ENCODE results near the gene YIPF4. TPM values are rescaled to one million over a fixed set of nuclear protein-coding genes. Genes with fewer than 3 reads are reported as not detected.

Gene YIPF4
- total RNA-seq (40.1 and 45.0 TPM in 2 replicates), polyA plus RNA-seq (4.4 and 8.6 TPM in 2 replicates), polyA minus RNA-seq (6.0 and 6.5 TPM in 2 replicates), Bru-seq, nascent RNA (percentile 80 among the genes with signal in this experiment), BruChase-seq, experiment 1, labeled RNA remaining after a 6-hour chase (percentile 81 among the genes with signal in this experiment), BruChase-seq, experiment 2, labeled RNA remaining after a 2-hour chase (percentile 84 among the genes with signal in this experiment)
- 7.0 and 7.6 TPM in 2 replicates for polyA plus RNA-seq (2011; cell fraction: cytosol; rRNA removed)
- polyA plus RNA-seq (2011; cell fraction: nucleus; rRNA removed): 4.4 TPM in 2 replicates
- 35.7 and 41.6 TPM in 2 replicates for polyA plus RNA-seq (2012)
- polyA minus RNA-seq (2011; cell fraction: cytosol; rRNA and poly(A)+ RNA removed): 8.1 TPM
- 7.7 and 9.8 TPM in 2 replicates for polyA minus RNA-seq (2011; cell fraction: nucleus; rRNA and poly(A)+ RNA removed)
- long read RNA-seq, full-length matches to known transcripts: 115 of 138 reads
- long read RNA-seq, partial matches to known transcripts: 4 of 138 reads
- long read RNA-seq, other reads (novel, unspliced or antisense): 19 of 138 reads

DNA sequence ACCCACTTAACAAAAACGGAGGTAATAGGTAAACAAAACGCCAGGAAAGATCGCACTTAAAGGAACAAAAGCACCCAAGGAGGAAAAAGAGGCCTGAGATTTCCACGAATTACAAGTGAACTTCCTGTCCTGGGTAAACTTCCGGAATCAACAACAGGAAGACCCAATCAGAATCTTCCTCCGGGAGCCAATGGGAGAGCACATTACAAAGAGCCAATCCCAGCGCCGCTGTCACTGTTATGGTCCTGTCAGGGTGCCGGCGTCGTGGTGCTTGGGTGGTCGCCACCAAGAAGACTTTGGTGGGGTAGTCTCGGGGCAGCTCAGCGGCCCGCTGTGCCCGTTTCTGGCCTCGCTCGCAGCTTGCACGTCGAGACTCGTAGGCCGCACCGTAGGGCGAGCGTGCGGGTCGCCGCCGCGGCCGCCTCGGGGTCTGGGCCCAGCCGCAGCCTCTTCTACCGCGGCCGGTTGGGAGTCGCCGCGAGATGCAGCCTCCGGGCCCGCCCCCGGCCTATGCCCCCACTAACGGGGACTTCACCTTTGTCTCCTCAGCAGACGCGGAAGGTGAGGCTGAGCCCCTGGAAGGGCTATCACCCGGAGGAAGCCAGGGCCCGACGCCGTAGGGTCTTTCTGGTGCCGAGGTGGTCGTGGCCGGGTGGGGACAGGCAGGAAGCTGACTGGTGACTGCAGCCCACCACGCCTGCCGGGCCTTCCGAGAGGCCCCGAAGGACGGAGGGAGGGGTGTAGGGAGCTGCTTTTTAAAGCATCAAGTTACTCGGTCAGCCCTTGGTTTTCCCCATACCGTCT lies at the start of gene YIPF4:
Gene YIPF4, plus strand, starts transcription at position 231 of the 804 bp plus-strand sequence. Its CDS starts 252 bp downstream, at position 483.
- DNase-seq (ENCODE audit: low read depth, low spot score) (peak; percentile 97), FAIRE-seq (peak; percentile 95)
- intact Hi-C loops (cut with micrococcal nuclease) (loop anchor here (1.0 to 5.0 kb wide), 3 partner anchors 79 to 216 kb away; partner anchors contain the start of genes BIRC6 and SPAST), dilution Hi-C loops (cut with MboI; ENCODE audit: extremely low pct_ligation_motif_present, low sequenced_read_pairs) (no loop called here)
- CTCF ChIA-PET: interaction anchor here (1.1 kb wide), 1 partner anchor 10 kb away, joined by 4 read pairs; no protein-coding TSS in a partner anchor
- H3K4me2 ChIP-seq (ENCODE audit: insufficient read depth, low read length): peak within 1 kb of the TSS; percentile 96
- BruUV-seq (replicated peaks): no TSS peak
- no peaks in the 10 kb centered on the region for H3K36me3 ChIP-seq (ENCODE audit: control insufficient read depth in 2 of 2, extremely low read depth in 1 of 2, insufficient read depth in 2 of 2, low read length in 2 of 2)
- peaks cover 11% of the 10 kb centered on the region for H3K4me1 ChIP-seq (ENCODE audit: control insufficient read depth, extremely low read depth, insufficient read depth, low read length)
- H3K27me3 ChIP-seq (ENCODE audit: control insufficient read depth in 2 of 2, insufficient read depth in 2 of 2, low read length in 2 of 2): peaks cover 0 to 2% of the 10 kb centered on the region in 2 experiments
- POLR2A ChIA-PET: no interaction called here
- H3K9me1 ChIP-seq (replicated peaks; ENCODE audit: control insufficient read depth, extremely low read depth, insufficient read depth, low read length): no peaks in the 10 kb centered on the region
- H3K9me3 ChIP-seq (replicated peaks; ENCODE audit: control insufficient read depth, insufficient read depth, low read length): no peaks in the 10 kb centered on the region
- peak within 1 kb of the TSS; percentile 86 to 94 (median 88) for H3K4me3 ChIP-seq (replicated peaks in 1 of 3; ENCODE audit: insufficient read depth in 1 of 3, low read depth in 1 of 3, low read length in 3 of 3)
- no peaks in the 10 kb centered on the region for H4K20me1 ChIP-seq (replicated peaks; ENCODE audit: control insufficient read depth, extremely low read depth, insufficient read depth, low read length)
- peaks cover 30% of the 10 kb centered on the region for H3K79me2 ChIP-seq (ENCODE audit: control insufficient read depth, insufficient read depth, low read length)
- H2AFZ ChIP-seq (ENCODE audit: low read depth, low read length): peak within 1 kb of the TSS; percentile 93
- H3K9ac ChIP-seq (replicated peaks; ENCODE audit: extremely low read depth, insufficient read depth, low read length): peak within 1 kb of the TSS; percentile 97
- H3K27ac ChIP-seq (ENCODE audit: insufficient read depth, low read depth, low read length): peak within 1 kb of the TSS; percentile 80
- TF ChIP-seq MYC (IDR thresholded peaks at IDR 0.05; ENCODE audit: low read depth, low read length) (no peak), POLR2A (IDR thresholded peaks at IDR 0.05; ENCODE audit: low read depth, low read length) (peak; percentile 69)
- TF ChIP-seq, protein P1, sequence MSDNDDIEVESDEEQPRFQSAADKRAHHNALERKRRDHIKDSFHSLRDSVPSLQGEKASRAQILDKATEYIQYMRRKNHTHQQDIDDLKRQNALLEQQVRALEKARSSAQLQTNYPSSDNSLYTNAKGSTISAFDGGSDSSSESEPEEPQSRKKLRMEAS (IDR thresholded peaks at IDR 0.05; ENCODE audit: insufficient read depth, insufficient read length): peak; percentile 16

DNA sequence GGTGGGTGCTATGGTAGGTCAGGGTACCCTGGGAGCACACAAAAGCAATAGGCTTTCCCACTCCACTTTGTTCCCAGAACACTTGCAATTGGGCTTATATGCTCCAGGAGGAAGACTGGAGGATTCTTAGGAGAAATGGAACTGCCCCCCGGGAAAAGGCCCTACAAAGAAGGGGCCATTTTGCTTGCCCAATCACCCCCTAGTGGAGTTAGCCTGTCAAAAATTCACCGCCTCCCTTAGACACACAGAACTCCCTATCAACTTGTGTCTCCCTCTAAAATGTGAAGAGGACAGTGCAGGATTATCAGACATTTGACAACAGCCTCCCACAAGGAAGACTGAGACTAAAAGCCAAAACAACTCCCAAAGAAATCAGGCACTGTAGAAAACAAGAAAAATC lies 49.5 kb upstream of the YIPF4 start:
- CTCF ChIA-PET: interaction anchor here (1.3 to 1.8 kb wide), 2 partner anchors 10 to 15 kb away, joined by 3 to 6 read pairs; no protein-coding TSS in a partner anchor
- DNase-seq (ENCODE audit: low read depth, low spot score) (no peak), FAIRE-seq (no peak)
- H3K4me1 ChIP-seq (ENCODE audit: control insufficient read depth, extremely low read depth, insufficient read depth, low read length): no peaks in the 10 kb centered on the region
- no peak overlapping the region for H3K4me3 ChIP-seq (replicated peaks in 1 of 3; ENCODE audit: insufficient read depth in 1 of 3, low read depth in 1 of 3, low read length in 3 of 3)
- intact Hi-C loops (cut with micrococcal nuclease): no loop called here
- no peaks in the 10 kb centered on the region for H3K9me3 ChIP-seq (replicated peaks; ENCODE audit: control insufficient read depth, insufficient read depth, low read length)
- H3K79me2 ChIP-seq (ENCODE audit: control insufficient read depth, insufficient read depth, low read length): no peaks in the 10 kb centered on the region
- dilution Hi-C loops (cut with MboI; ENCODE audit: extremely low pct_ligation_motif_present, low sequenced_read_pairs): no loop called here
- POLR2A ChIA-PET: no interaction called here
- no peaks in the 10 kb centered on the region for H4K20me1 ChIP-seq (replicated peaks; ENCODE audit: control insufficient read depth, extremely low read depth, insufficient read depth, low read length)
- no peak overlapping the region for H3K27ac ChIP-seq (ENCODE audit: insufficient read depth, low read depth, low read length)
- H3K27me3 ChIP-seq (ENCODE audit: control insufficient read depth in 2 of 2, insufficient read depth in 2 of 2, low read length in 2 of 2): no peaks in the 10 kb centered on the region
- no peaks in the 10 kb centered on the region for H3K36me3 ChIP-seq (ENCODE audit: control insufficient read depth in 2 of 2, extremely low read depth in 1 of 2, insufficient read depth in 2 of 2, low read length in 2 of 2)
- H2AFZ ChIP-seq (ENCODE audit: low read depth, low read length): no peak overlapping the region
- H3K9me1 ChIP-seq (replicated peaks; ENCODE audit: control insufficient read depth, extremely low read depth, insufficient read depth, low read length): no peaks in the 10 kb centered on the region
- no peak overlapping the region for H3K9ac ChIP-seq (replicated peaks; ENCODE audit: extremely low read depth, insufficient read depth, low read length)
- BruUV-seq (replicated peaks): no TSS peak
- H3K4me2 ChIP-seq (ENCODE audit: insufficient read depth, low read length): no peak overlapping the region
- TF ChIP-seq, protein P1 (IDR thresholded peaks at IDR 0.05; ENCODE audit: insufficient read depth, insufficient read length): no peak
- no peak for TF ChIP-seq POLR2AphosphoS5 (IDR thresholded peaks at IDR 0.05; ENCODE audit: insufficient read depth, low read depth, low read length)
- TF ChIP-seq MYC (IDR thresholded peaks at IDR 0.05; ENCODE audit: low read depth, low read length): no peak
- no peak for TF ChIP-seq EZH2 (IDR thresholded peaks at IDR 0.05; ENCODE audit: borderline replicate concordance, low read depth, low read length, severe bottlenecking)
- TF ChIP-seq, protein P2, sequence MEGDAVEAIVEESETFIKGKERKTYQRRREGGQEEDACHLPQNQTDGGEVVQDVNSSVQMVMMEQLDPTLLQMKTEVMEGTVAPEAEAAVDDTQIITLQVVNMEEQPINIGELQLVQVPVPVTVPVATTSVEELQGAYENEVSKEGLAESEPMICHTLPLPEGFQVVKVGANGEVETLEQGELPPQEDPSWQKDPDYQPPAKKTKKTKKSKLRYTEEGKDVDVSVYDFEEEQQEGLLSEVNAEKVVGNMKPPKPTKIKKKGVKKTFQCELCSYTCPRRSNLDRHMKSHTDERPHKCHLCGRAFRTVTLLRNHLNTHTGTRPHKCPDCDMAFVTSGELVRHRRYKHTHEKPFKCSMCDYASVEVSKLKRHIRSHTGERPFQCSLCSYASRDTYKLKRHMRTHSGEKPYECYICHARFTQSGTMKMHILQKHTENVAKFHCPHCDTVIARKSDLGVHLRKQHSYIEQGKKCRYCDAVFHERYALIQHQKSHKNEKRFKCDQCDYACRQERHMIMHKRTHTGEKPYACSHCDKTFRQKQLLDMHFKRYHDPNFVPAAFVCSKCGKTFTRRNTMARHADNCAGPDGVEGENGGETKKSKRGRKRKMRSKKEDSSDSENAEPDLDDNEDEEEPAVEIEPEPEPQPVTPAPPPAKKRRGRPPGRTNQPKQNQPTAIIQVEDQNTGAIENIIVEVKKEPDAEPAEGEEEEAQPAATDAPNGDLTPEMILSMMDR (IDR thresholded peaks at IDR 0.05; ENCODE audit: extremely low read depth in 1 of 2, insufficient read depth in 1 of 2, low read depth in 1 of 2, low read length in 2 of 2): no peak
- no peak for TF ChIP-seq JUN (IDR thresholded peaks at IDR 0.05; ENCODE audit: borderline replicate concordance, insufficient read depth, insufficient read length, low read depth)
- no peak for TF ChIP-seq FOS (IDR thresholded peaks at IDR 0.05; ENCODE audit: borderline replicate concordance, insufficient read depth, low read length)
- TF ChIP-seq POLR2A (IDR thresholded peaks at IDR 0.05; ENCODE audit: low read depth, low read length): no peak
- no peak for TF ChIP-seq GATA2 (IDR thresholded peaks at IDR 0.05; ENCODE audit: insufficient read depth, insufficient read length, low read depth, low read length)

Measured in endothelial cell of umbilical vein (primary cell).